Ovary (tissue), 9 donors: ENCODE measurements around the gene TSPEAR. TPM values are rescaled to one million over a fixed set of nuclear protein-coding genes. Genes with fewer than 3 reads are reported as not detected.

Experiments
- DNase-seq, 5 donors: peaks; one replicate each; pipeline ENCODE4 v3.0.0-alpha.2; 2019 to 2020
- H3K27ac ChIP-seq, 2 donors: fragments of 200-600 bp; one replicate each; pipeline versions ENCODE4 v1.5.1 to v1.8.0; 2019 to 2022
- H3K27me3 ChIP-seq: fragments of 200-600 bp; one replicate; pipeline ENCODE4 v1.8.0; 2022
- H3K36me3 ChIP-seq: fragments of 200-600 bp; sonication (generic); one replicate; pipeline ENCODE4 v1.5.1; 2019
- H3K4me1 ChIP-seq: one replicate; pipeline ENCODE4 v1.8.1; 2013; ENCODE audit warnings: mild to moderate bottlenecking, moderate library complexity; ENCODE audit not compliant: insufficient read depth
- H3K4me3 ChIP-seq: fragments of 200-600 bp; sonication (generic); one replicate; pipeline ENCODE4 v1.5.1; 2017
- H3K9me3 ChIP-seq, 2 donors: fragments of 200-600 bp in 1 of 2; sonication (generic) in 1 of 2; one replicate each; pipeline versions ENCODE4 v1.5.1 to v1.8.1; 2013 to 2019; ENCODE audit warnings: mild to moderate bottlenecking in 1 of 2, moderate library complexity in 1 of 2
- EP300 ChIP-seq: sonication (generic); formaldehyde crosslinking; IDR thresholded peaks from one replicate; pipeline ENCODE4 v1.6.1; 2017; ENCODE audit warnings: antibody characterized with exemption
- POLR2A ChIP-seq: fragments of 450-650 bp; IDR thresholded peaks from one replicate; pipeline ENCODE4 v1.6.1; 2017; ENCODE audit warnings: antibody characterized with exemption, mild to moderate bottlenecking, moderate library complexity
- WGBS, 3 donors: extraction: QIAGEN DNeasy Blood & Tissue Kit in 1 of 3; methylation state at CpG; one replicate each; pipeline versions ENCODE4 v1.1.5 to v1.1.7; 2013 to 2017; 5-methylcytosine and 5-hydroxymethylcytosine counted together
- intact Hi-C, 4 donors: fragments of 100-400 bp; cut with DNase I; formaldehyde crosslinking; loops; one replicate each; pipeline versions ENCODE4 v1.11.0 to v1.15.1; 2022 to 2023
- polyA plus RNA-seq, 2 donors: library from polyadenylated mRNA; stranded (reverse); fragments of 200-250 nt in 1 of 2; fragments of 350-450 nt in 1 of 2; fragmentation: Illumina TruSeq in 1 of 2; extraction: RNeasy Lipid Tissue Mini Kit (QIAGEN cat#74804) in 1 of 2; gene quantifications; one replicate each; pipeline ENCODE4 v1.2.3, GENCODE V29; 2013 to 2014
- total RNA-seq, 7 donors: library from RNA; depleted of rRNA in 2 of 7; stranded (reverse); fragments of >200 nt in 2 of 7; fragmentation: NEBNext Ultra II Directional in 3 of 7; extraction: Animal tissue kit (Norgen Biotek cat#: 25700) in 3 of 7; gene quantifications; one replicate each; pipeline versions ENCODE4 v1.1.0 to v1.2.4, GENCODE V29; 2016 to 2023
- TF ChIP-seq, protein P1 (sequence below), 3 donors: fragments of 450-650 bp in 2 of 3; fragments of 200-600 bp in 1 of 3; IDR thresholded peaks; one replicate each; pipeline versions ENCODE4 v1.5.1 to v1.8.0; 2016 to 2022; ENCODE audit warnings: antibody characterized with exemption in 3 of 3, mild to moderate bottlenecking in 1 of 3
- donor health status: DM: no; HTN: no; CAD: no; lungs with moderate emphysema.
- donor health status: DM: no; HTN: no; CAD: no.
- donor health status: Bipolar disorder and iron deficiency.
- donor health status: DM: yes; HTN: yes; CAD: no.
- donor health status: DM: no; HTN: no; CAD: no.
- donor health status: DM: yes; HTN: yes; CAD: no.

The TSPEAR gene
- total and polyA plus RNA-seq, 9 donors, result 0.07 to 0.27 (median 0.11) TPM; not detected in 4

DNA sequence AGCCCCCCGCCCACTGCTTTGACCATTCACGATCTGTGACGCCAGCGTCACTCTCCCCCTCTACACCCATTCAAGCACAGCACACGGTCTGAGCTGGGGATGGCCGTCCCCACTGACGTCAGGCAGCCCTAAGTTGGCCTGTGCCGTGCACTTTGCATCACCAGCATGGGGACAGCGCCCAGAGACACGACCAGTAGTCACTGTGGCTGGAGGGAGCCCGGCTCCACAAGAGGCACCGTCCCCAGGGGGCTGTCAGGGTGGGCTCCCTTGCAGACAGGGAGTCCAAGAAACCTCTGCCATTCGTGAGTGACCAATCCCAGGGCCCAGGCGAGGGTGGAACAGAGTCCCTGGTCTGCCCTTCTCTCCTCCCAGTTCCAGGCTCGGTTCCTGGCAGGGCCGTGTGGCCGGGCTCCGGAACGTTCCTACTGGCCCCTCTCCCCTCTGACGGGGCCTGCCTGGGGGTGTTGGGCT, 97.2 kb downstream of the TSPEAR start:
- H3K27ac ChIP-seq, result no peak overlapping the region
- H3K4me1 ChIP-seq, result no peaks in the 10 kb centered on the region
- no peaks in the 10 kb centered on the region for H3K36me3 ChIP-seq
- TF ChIP-seq POLR2A, result no peak
- TF ChIP-seq, protein P1, sequence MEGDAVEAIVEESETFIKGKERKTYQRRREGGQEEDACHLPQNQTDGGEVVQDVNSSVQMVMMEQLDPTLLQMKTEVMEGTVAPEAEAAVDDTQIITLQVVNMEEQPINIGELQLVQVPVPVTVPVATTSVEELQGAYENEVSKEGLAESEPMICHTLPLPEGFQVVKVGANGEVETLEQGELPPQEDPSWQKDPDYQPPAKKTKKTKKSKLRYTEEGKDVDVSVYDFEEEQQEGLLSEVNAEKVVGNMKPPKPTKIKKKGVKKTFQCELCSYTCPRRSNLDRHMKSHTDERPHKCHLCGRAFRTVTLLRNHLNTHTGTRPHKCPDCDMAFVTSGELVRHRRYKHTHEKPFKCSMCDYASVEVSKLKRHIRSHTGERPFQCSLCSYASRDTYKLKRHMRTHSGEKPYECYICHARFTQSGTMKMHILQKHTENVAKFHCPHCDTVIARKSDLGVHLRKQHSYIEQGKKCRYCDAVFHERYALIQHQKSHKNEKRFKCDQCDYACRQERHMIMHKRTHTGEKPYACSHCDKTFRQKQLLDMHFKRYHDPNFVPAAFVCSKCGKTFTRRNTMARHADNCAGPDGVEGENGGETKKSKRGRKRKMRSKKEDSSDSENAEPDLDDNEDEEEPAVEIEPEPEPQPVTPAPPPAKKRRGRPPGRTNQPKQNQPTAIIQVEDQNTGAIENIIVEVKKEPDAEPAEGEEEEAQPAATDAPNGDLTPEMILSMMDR (IDR thresholded peaks at IDR 0.05), result no peak
- no peak for TF ChIP-seq EP300
- intact Hi-C loops, result no loop called here
- H3K27me3 ChIP-seq, result no peaks in the 10 kb centered on the region
- WGBS, 3 donors, result 76 to 83% (median 81%) methylated on average over 20 of the region's 20 CpGs
- no peak for DNase-seq
- no peaks in the 10 kb centered on the region for H3K9me3 ChIP-seq
- H3K4me3 ChIP-seq, result no peak overlapping the region

GRCh38 chr21:44613386-44614155, 97.8 kb downstream of the TSPEAR start:
- TF ChIP-seq EP300 (no peak), POLR2A (no peak)
- TF ChIP-seq, protein P1 (IDR thresholded peaks at IDR 0.05), result no peak
- Histone ChIP-seq H3K27me3 (no peaks in the 10 kb centered on the region), H3K4me1 (no peaks in the 10 kb centered on the region), H3K36me3 (no peaks in the 10 kb centered on the region), H3K27ac (no peak overlapping the region), H3K9me3 (no peaks in the 10 kb centered on the region), H3K4me3 (no peak overlapping the region)
- 80 to 82% (median 81%) methylated on average over 25 to 26 of the region's 26 CpGs for WGBS, 3 donors
- no peak for DNase-seq
- intact Hi-C loops, result no loop called here

- H3K27ac ChIP-seq, result no peak overlapping the region
- no peaks in the 10 kb centered on the region for H3K27me3 ChIP-seq
- H3K4me1 ChIP-seq, result no peaks in the 10 kb centered on the region
- intact Hi-C loops, result no loop called here
- 77 to 82% (median 79%) methylated on average over 13 of the region's 13 CpGs for WGBS, 3 donors
- no peak for DNase-seq
- no peaks in the 10 kb centered on the region for H3K9me3 ChIP-seq
- H3K4me3 ChIP-seq, result no peak overlapping the region
- H3K36me3 ChIP-seq, result no peaks in the 10 kb centered on the region
- TF ChIP-seq POLR2A (no peak), EP300 (no peak)
- TF ChIP-seq, protein P1 (IDR thresholded peaks at IDR 0.05), result no peak
Measured at GRCh38 chr21:44612669-44613229, 98.6 kb downstream of the TSPEAR start.

DNA sequence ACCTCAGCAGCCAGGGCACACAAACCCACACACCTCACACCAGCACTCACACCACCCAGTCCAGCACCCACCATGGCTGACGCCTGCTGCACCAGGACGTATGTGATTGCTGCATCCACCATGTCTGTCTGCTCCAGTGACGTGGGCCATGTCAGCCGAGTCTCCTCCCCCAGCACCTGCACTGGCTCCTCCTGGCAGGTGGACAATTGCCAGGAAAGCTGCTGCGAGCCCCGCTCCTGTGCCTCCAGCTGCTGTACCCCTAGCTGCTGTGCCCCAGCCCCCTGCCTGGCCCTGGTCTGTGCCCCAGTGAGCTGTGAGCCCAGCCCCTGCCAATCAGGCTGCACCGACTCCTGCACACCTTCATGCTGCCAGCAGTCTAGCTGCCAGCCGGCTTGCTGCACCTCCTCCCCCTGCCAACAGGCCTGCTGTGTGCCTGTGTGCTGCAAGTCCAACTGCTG, 99.3 kb downstream of the TSPEAR start, which contains the start of gene KRTAP10-8:
KRTAP10-8 (plus strand) TSS at position 51 of the 458 bp plus-strand sequence; CDS start at position 73, 22 bp downstream.
- Histone ChIP-seq H3K27me3 (no peaks in the 10 kb centered on the region), H3K36me3 (no peaks in the 10 kb centered on the region)
- 74 to 89% (median 84%) methylated on average over 6 to 8 of the region's 8 CpGs for WGBS, 3 donors

More for the DNA sequence above, 99.3 kb downstream of the TSPEAR start, which contains the start of gene KRTAP10-8:
- H3K4me3 ChIP-seq, result no peak within 1 kb of the TSS
- H3K27ac ChIP-seq, result no peak within 1 kb of the TSS
- TF ChIP-seq EP300, result no peak
- TF ChIP-seq, protein P1 (IDR thresholded peaks at IDR 0.05), result no peak
- no peak for TF ChIP-seq POLR2A
- intact Hi-C loops, result no loop called here
- no peak for DNase-seq
- no peaks in the 10 kb centered on the region for H3K4me1 ChIP-seq
- H3K9me3 ChIP-seq, result no peaks in the 10 kb centered on the region
